Right forelimb (tissue), 1 donor: ENCODE measurements around the gene R3HDM4.
"Not testable (repeated sequence)": the region's sequence is repeated elsewhere in the genome, so short reads cannot be mapped to it uniquely, and the experiment has no call there.

Source experiments
- DNase-seq: peaks from one replicate; pipeline ENCODE4 v3.0.0-alpha.2; 2018

The R3HDM4 gene

GRCh38 chr19:913080-913748 is at the start of gene R3HDM4:
Gene R3HDM4 (minus strand): TSS chr19:913219. CDS start chr19:913157, 62 bp downstream.
- DNase-seq, result peak; percentile 89

- no peak for DNase-seq
Observed at GRCh38 chr19:961866-962620, 49.0 kb upstream of the R3HDM4 start.

GRCh38 chr19:960601-960938 is 47.6 kb upstream of the R3HDM4 start:
- DNase-seq, result no peak

GRCh38 chr19:960020-960419 is 47.0 kb upstream of the R3HDM4 start:
- no peak for DNase-seq

GRCh38 chr19:958967-959855 is 46.2 kb upstream of the R3HDM4 start:
- no peak for DNase-seq

DNA sequence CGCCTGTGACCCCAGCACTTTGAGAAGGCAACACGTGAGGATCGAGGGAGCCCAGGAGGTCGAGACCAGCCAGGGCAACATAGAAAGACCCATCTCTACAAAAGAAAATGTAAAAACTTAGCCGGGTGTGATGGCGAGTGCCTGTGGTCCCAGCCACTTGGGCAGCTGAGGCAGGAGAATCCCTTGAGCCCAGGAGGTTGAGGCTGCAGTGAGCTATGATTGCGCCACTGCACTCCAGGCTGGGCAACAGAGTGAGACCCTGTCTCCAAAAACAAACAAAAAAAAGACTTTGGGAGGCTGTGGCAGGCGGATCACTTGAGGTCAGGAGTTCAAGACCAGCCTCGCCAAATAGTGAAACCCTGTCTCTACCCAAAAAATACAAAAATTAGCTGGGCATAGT is 44.6 kb upstream of the R3HDM4 start:
- DNase-seq, result not testable (repeated sequence)

DNA sequence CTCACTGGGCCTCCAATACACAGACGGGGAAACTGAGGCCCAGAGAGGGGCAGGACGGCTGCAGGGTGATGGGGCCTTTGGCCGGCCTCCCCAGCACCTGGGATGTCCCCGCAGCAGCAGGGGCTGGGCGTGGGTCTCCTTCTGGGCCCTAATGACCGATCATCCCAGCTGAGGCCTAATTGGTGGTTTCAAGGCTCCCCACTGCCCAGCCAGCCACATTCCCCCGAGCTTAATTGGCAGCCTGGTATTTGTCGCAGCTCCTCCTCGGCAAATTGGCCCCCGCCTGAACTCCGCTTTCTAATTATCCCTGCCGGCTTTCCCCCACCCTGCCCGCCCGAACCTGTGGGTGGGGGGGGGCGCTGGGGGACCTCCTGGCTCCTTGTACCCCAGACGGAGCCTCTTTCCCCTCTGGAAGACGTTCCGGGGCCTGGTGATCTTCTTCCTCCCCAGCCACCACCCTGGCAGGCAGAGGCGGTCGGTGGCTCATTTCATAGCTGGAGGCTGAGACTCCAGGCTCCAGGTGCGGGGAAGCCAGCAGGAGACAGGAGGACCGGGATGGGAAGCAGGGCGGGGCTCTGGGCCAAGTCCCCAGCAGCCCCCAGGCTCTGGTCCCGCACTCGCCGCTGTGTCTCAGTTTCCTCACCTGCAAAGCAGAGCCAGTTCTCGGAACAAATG is 43.9 kb upstream of the R3HDM4 start:
- no peak for DNase-seq

DNA sequence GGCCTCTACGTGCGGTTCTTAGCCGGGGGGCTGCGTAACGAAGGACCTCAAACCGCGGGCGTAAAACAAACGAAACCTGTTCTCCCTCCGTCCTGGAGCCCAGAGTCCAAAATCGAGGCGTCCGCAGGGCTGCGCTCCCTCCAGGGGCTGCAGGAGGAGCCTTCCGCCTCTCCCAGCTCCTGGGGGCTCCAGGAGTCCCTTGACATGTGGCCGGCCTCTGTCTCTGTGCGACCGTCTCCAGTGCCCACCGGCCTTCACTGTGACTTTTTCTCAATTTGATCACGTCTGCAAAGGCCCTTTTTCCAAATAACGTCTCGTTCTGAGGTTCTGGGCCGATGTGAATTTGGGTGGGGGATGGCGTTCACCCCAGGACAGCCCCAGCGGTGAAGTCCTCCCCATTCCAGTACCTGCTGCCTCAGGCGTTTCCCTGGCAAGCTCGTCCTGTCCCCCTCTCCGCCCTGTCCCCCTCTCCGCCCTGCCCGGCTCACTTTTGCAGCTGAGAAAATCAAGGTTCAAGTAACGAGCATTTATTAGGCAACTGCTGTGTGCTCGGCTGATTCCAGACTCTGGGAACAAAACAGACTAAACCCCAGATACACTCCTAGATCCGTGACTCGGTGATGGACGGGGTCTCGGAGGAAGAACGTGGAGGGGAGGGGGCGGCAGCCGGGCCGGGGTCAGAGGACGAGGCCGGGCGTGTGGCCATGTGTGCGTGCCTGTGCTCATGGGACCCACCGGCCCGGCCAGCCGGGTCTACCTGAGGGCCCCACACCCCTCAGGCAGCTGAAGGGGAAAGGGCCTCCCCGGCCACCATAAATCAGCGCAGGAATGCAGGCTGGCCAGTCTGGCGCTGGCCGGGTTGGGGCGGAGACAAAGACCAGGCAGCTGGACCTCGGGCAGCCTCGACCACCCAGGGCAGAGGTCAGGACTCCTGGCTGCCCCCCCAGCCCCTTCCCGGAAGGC is 43.1 kb upstream of the R3HDM4 start:
- no peak for DNase-seq

- DNase-seq, result no peak
Observed at GRCh38 chr19:954672-955494, 41.9 kb upstream of the R3HDM4 start.

GRCh38 chr19:954272-954671 is 41.3 kb upstream of the R3HDM4 start:
- no peak for DNase-seq

GRCh38 chr19:953445-954271 is 40.6 kb upstream of the R3HDM4 start:
- DNase-seq, result no peak

DNA sequence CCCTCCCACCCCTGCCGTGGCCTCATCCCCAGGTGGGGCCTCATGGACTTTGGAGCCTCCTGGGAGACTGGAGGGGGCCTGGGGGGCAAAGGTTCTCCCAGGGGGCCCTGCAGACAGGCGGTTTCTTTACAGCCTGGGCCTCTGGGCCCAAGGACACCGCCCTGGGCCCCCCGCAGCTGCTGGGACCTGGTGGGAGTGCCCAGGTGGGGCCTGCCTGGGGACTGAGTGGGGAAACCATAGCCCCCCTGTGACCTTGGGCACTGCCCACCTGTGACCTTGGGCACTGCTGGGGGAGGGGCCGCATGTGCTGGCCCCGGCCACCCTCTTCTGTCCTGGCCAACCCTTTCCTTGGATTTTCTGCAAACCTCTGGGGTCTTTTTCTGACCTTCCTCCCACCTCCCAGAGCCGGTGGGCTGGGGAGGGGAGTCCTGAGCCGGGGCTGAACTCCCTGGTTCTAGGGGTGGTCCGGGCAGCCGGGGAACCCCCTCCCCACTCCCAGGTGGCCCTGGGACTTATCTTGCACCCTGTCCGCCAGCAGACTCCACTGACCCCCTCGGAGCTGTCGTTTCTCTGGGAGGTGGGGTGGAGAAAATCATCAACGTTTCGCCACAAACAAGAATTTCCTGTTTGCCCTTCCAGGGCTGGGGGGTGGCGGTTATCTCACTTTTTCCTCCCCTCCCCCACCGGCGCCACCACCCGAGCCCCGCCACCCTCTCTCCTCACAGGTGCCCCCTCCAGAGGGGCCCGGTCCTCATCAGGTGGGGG is 39.8 kb upstream of the R3HDM4 start:
- DNase-seq, result no peak

DNA sequence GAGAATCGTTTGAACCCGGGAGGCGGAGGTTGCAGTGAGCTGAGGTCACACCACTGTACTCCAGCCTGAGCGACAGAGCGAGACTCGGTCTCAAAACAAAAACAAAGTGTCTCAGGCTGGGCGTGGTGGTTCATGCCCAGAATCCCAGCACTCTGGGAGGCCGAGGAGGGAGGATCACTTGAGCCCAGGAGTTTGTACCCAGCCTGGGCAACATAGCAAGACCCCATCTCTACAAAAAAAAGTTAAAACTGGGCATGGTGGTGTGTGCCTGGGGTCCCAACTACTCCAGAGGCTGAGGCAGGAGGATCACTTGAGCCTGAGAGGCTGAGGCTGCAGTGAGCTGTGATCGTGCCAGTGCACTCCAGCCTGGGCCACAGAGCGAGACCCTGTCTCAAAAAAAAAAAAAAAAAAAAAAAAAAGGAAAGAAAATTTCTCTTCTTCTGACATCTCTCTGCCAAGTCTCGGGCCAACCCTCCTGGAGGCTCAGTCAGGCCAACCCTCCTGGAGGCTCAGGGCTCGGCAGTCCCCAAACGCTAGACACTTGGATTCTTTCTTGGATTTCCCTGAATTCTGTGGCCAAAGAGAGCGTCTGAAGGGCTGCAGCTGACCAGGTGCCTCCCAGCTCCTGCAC is 39.1 kb upstream of the R3HDM4 start:
- no peak for DNase-seq

- DNase-seq, result no peak
Observed at GRCh38 chr19:950352-951066, 37.5 kb upstream of the R3HDM4 start.

DNA sequence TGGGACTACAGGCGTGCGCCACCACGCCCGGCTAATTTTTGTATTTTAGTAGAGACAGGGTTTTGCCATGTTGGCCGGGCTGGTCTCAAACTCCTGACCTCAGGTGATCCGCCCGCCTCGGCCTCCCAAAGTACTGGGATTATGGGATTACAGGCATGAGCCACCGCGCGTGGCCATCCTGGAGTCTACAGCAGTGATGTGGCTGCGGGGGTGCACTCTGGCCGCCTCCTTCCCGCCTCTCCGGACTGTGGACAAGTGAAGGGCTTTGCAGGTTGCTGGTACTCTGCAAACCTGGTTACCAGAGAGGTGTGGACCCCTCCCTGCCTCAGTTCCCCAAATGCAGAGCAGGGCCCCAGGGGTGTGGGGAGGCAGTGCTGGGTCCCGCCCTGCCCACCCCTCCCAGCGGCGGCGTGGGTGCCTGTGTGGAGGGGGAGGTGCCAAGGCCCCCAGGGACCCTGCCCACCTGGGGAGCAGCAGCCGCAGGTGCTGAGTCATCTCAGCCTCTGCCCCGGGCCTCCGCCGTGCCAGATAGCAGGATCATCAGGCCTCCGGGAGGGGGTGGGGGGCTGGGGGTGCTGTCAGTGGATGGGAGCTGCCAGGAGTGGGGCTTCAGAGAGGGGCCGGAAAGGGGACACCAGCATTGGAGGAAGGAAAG is 36.0 kb upstream of the R3HDM4 start:
- no peak for DNase-seq

DNA sequence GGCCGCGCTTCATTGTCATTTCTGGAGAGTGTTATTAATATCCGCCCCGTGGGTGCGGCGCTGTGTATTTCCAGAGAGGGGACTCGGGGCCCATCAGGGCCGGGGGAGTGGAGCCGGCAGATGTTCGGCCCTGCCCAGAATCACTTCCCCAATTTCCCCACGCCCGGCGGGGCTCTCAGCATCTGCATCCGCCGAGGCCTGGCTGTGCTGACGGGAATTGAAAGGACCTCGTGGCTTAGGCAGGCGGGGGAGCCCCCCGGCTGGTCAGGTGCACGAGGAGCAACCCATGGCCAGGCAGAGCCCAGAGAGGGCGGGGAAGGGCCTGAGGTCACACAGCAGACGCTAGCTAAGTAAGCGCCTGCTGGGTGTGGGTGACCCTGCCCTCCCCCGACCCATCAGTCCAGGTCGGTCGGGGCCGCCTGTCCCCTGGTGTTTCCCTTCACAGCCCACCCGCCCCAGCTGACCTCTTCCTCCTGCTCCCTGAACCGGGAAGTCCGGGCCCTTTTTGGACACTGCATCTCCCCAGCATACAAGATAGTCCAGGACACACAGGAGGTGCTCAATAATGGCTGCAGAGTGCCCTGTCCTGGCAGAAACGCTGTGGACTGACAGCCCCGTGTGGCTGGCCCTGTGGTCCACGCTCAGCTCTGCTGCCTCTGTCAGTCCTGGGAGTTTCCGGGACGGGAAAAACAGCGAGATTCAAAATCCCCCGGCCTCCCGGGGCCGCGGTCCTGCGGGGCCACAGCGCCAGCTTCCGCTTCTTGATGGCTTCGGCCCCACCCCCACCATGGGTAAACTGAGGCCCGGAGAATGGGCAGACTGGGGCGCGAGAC is 34.9 kb upstream of the R3HDM4 start:
- no peak for DNase-seq
